Lower leg skin (tissue), 4 donors: ENCODE results near the gene ZC3H18. TPM values are rescaled to one million over a fixed set of nuclear protein-coding genes. Genes with fewer than 3 reads are reported as not detected.

Experiments
- DNase-seq, 2 donors: peaks; one replicate each; pipeline ENCODE4 v3.0.0-alpha.2; 2019; ENCODE audit warnings: low spot score in 2 of 2
- H3K4me3 ChIP-seq: fragments of 200-600 bp; sonication (generic); 2 replicates; pipeline ENCODE4 v1.5.1; 2017; ENCODE audit warnings: mild to moderate bottlenecking, low read depth; ENCODE audit not compliant: poor library complexity, severe bottlenecking
- POLR2A ChIP-seq, 2 donors: fragments of 450-650 bp; IDR thresholded peaks; one replicate each; pipeline ENCODE4 v1.6.1; 2016 to 2017; ENCODE audit warnings: antibody characterized with exemption in 2 of 2, mild to moderate bottlenecking in 1 of 2, moderate library complexity in 1 of 2
- WGBS, 2 donors: methylation state at CpG; one replicate each; pipeline ENCODE4 v1.1.5; 2018; 5-methylcytosine and 5-hydroxymethylcytosine counted together
- intact Hi-C: fragments of 100-400 bp; cut with DNase I; formaldehyde crosslinking; loops from one replicate; pipeline ENCODE4 v1.15.0; 2023; ENCODE audit warnings: low total_unique reads
- total RNA-seq, 4 donors: library from RNA; depleted of rRNA; stranded (reverse); fragments of >200 nt; gene quantifications; one replicate each; pipeline ENCODE4 v1.1.0, GENCODE V29; 2016
- TF ChIP-seq, protein P1 (sequence below), 3 donors: fragments of 450-650 bp; IDR thresholded peaks; one replicate each; pipeline ENCODE4 v1.5.1; 2016; ENCODE audit warnings: antibody characterized with exemption in 3 of 3, mild to moderate bottlenecking in 3 of 3, moderate library complexity in 2 of 3

ZC3H18 gene
- total RNA-seq, 4 donors from 2014 or later, result 16.5 to 32.3 (median 18.5) TPM

DNA sequence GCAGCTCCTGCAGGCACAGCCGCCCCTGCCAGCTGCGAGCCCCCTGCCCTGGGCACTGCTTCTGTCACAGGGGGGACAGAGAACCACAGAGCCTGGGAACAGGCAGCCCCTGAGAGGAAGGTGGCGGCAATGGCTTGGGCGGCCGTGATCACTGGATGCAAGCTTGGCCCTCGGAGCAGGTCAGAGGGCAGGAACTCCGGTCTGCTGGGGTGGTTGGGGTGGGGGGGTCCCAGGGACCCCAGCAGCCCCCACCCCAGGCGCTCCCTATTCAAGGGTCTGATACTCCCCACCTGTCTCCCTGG lies 82.5 kb downstream of the ZC3H18 start:
- H3K4me3 ChIP-seq, result no peak overlapping the region
- DNase-seq, result no peak
- WGBS, 2 donors, result 86 to 95% methylated on average over 4 to 8 of the region's 8 CpGs
- TF ChIP-seq, protein P1, sequence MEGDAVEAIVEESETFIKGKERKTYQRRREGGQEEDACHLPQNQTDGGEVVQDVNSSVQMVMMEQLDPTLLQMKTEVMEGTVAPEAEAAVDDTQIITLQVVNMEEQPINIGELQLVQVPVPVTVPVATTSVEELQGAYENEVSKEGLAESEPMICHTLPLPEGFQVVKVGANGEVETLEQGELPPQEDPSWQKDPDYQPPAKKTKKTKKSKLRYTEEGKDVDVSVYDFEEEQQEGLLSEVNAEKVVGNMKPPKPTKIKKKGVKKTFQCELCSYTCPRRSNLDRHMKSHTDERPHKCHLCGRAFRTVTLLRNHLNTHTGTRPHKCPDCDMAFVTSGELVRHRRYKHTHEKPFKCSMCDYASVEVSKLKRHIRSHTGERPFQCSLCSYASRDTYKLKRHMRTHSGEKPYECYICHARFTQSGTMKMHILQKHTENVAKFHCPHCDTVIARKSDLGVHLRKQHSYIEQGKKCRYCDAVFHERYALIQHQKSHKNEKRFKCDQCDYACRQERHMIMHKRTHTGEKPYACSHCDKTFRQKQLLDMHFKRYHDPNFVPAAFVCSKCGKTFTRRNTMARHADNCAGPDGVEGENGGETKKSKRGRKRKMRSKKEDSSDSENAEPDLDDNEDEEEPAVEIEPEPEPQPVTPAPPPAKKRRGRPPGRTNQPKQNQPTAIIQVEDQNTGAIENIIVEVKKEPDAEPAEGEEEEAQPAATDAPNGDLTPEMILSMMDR (IDR thresholded peaks at IDR 0.05), result no peak
- no peak for TF ChIP-seq POLR2A (IDR thresholded peaks at IDR 0.05)
- intact Hi-C loops, result no loop called here

DNA sequence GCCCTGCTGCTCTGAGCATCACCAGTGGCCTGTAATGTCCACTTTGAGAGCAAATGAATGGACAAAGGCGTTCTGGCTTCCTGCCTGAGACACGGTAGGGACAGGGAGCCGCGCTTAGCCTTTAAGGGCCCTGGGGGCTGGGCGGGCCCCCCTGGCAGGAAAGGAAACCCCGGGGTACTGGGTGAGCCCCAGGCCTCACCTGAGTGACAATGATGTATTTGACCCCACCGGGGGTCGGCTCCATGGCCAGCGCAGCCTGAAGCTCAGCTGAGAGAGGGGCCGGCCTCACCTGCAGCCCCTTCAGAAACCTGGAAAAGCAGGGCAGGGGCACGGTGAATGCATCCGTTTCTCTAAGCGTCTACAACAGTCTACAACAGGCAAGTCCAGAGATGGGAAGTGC lies 82.9 kb downstream of the ZC3H18 start:
- DNase-seq, result no peak
- no peak for TF ChIP-seq POLR2A (IDR thresholded peaks at IDR 0.05)
- TF ChIP-seq, protein P1 (IDR thresholded peaks at IDR 0.05), result no peak
- H3K4me3 ChIP-seq, result no peak overlapping the region
- WGBS, 2 donors, result 83 to 87% methylated on average over 8 to 13 of the region's 13 CpGs
- intact Hi-C loops, result no loop called here

DNA sequence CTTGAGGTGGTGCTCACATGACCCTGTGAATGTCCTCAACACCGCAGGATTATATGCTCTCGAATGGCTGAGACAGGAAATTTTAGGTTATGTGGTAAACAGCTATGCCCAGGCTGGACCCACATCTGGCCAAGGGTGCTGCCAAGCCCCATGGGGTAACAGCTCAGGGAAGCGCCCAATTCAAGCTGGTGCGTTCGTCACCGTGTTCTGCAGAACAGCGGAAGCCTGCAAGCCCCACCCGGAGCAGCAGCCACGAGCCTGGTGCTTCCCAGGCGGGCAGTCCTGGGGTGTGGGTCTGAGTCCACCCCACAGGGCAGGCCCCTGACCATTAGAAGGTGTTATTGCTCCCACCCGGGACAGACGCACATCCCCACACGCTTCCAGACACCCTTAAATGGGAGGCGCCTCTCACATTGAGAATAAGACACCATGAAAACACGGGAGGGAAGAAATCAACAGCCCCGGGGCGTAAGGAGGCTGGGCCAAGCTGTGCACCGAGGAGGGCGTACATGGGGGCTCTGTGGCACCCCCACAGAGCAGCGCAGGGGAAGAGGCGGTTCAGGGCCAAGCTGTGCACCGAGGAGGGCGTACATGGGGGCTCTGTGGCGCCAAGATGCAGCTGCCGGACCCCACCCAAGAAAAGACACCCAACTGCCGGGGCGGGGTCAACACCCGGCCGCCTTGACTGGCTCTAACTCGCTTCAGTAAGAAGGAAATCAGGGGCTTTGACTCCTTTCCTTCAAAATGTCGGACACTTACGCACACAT lies 83.6 kb downstream of the ZC3H18 start:
- DNase-seq, result no peak
- TF ChIP-seq, protein P1 (IDR thresholded peaks at IDR 0.05), result no peak
- TF ChIP-seq POLR2A (IDR thresholded peaks at IDR 0.05), result no peak
- intact Hi-C loops, result no loop called here
- H3K4me3 ChIP-seq, result no peak overlapping the region
- 72 to 76% methylated on average over 32 of the region's 32 CpGs for WGBS, 2 donors

DNA sequence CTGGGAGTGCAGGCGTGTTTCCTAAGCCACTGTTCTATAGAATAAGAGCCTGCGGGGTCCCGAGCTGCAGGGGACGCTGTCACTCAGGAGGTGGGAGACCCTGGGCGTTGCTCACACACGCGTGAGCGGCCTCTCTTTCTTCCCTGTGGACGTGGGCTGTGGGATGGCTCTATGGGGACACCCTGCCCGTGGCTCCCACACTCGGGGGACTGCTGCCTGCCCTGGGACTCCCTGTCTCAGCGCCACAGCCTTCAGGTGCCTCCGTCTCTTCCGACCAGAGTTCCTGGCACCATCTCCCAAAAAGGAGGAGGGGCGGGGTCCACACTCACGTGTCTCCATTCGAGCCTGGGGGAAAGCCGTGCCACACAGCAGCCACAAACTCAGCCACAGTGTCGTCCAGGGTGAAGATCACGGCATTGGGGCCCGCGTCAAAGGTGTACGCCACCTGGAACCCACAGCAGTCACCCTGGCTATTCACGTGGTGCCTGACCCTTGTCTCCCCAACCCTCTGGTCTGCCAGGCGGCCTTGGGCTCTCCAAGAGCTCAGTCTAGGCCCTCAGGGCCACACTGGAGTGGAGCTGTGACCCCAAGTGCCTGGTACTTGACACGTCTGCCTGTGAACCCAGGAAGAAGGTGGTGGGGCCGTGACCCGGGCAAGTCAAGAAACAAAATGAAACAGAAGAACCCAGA lies 84.3 kb downstream of the ZC3H18 start:
- intact Hi-C loops, result no loop called here
- TF ChIP-seq, protein P1 (IDR thresholded peaks at IDR 0.05), result no peak
- no peak for DNase-seq
- H3K4me3 ChIP-seq, result no peak overlapping the region
- WGBS, 2 donors, result 89% methylated on average over 23 to 28 of the region's 28 CpGs

DNA sequence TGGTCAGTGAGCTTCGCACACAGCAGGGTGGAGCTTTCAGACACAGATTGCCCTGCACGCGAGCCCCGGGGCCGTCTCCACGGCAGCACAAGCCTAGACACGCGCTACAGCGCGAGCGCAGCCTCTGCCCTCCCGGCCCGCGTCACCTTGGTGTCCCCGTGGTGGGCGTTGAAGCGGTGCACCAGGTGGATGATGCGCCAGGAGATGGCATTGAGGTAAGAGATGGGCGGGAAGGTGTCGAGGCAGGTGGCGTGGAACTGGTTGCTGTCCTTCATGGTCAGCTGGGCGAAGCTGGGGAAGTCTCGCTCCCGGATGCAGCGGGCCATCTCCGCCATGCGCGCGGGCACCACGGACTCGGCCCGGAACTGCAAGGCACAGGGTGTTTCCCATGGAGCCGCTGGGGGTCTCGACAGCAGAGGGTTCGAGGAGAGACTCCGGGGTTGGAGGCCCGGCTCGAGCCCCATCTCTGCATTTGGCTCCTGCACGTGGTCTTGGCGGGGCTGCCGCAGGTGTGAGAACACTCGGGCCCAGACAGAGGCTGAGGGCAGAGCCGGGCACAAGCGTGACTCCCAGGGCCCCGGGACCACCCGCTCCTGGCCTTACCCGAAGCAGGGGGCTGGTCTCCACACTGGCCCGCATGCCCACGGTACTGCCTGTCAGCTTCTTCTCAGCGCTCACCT lies 85.0 kb downstream of the ZC3H18 start:
- DNase-seq, result no peak
- TF ChIP-seq POLR2A (IDR thresholded peaks at IDR 0.05), result no peak
- TF ChIP-seq, protein P1 (IDR thresholded peaks at IDR 0.05), result no peak
- no peak overlapping the region for H3K4me3 ChIP-seq
- intact Hi-C loops, result no loop called here
- WGBS, 2 donors, result 93 to 94% methylated on average over 45 to 50 of the region's 50 CpGs
